ENCODE measurements around the gene TMSB4X.

GRCh38 chrX:13009273-13009672 is 34.4 kb downstream of the TMSB4X start:
- no peak for TF ChIP-seq CTCF (IDR thresholded peaks at IDR 0.05)
- TF ChIP-seq POLR2A (IDR thresholded peaks at IDR 0.05), result no peak
